Smooth muscle cell of bladder (primary cell): ENCODE results near the gene RGS21. TPM values are rescaled to one million over a fixed set of nuclear protein-coding genes. Genes with fewer than 3 reads are reported as not detected.

Source experiments
- total RNA-seq: library from RNA; depleted of rRNA; stranded (reverse); fragments of >200 nt; gene quantifications from 2 replicates; pipeline ENCODE4 v1.2.3, GENCODE V29; 2014

The RGS21 gene
- not detected in 2 replicates for total RNA-seq

DNA sequence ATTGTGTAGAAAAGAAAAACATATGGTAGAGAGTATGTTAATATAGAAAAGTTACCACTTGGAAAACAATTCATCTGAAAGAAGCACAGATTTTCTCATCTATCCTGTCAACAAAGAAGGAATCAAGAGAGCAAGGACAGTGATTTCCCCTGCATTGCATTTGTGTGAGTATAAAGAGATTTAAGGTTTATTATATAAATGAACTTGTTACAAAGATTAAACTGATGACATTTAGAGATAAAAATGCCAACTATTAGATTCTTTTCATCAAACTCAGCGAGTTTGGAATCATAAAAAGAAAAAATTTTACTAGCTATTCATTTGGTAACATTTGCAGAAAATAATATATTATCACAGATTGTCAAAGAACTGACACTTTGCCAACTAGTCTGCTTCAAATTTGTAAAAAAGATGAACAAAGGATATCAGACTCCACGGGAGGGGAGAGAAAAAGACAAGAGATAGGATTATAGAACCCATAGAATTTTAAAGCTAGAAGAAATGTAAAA is at the start of gene RGS21:
TSS of gene RGS21 (plus strand) at position 51 of the 509 bp plus-strand sequence. CDS start 26,045 bp downstream, outside the sequence.

Other genes with a start within 250 kb of the RGS21 start
- 0.43 TPM in 1 of 2 replicates, not detected in the other for gene RGS18, start 158.5 kb upstream of the RGS21 start, total RNA-seq